IPS-18a (cell line): ENCODE measurements around the gene DUSP28.

Source experiments
- H3K27ac ChIP-seq: one replicate; pipeline ENCODE4 v1.5.1; 2013; ENCODE audit warnings: low read length
- H3K27me3 ChIP-seq: one replicate; pipeline ENCODE4 v1.6.1; 2013; ENCODE audit warnings: mild to moderate bottlenecking, low read length; ENCODE audit not compliant: control insufficient read depth, insufficient read depth
- H3K36me3 ChIP-seq: one replicate; pipeline ENCODE4 v1.6.1; 2013; ENCODE audit warnings: low read depth, low read length; ENCODE audit not compliant: control insufficient read depth
- H3K4me1 ChIP-seq: one replicate; pipeline ENCODE4 v1.6.1; 2013; ENCODE audit warnings: low read depth, low read length; ENCODE audit not compliant: control insufficient read depth
- H3K4me3 ChIP-seq: one replicate; pipeline ENCODE4 v1.5.1; 2013; ENCODE audit warnings: low read length
- H3K9ac ChIP-seq: one replicate; pipeline ENCODE4 v1.6.1; 2013; ENCODE audit warnings: mild to moderate bottlenecking, low read length, moderate library complexity
- H3K9me3 ChIP-seq: one replicate; pipeline ENCODE4 v1.6.1; 2013; ENCODE audit warnings: low read depth, low read length; ENCODE audit not compliant: control insufficient read depth

DUSP28 gene

GRCh38 chr2:240594511-240595380, 34.6 kb downstream of the DUSP28 start:
- Histone ChIP-seq H3K4me1 (no peaks in the 10 kb centered on the region), H3K27me3 (no peaks in the 10 kb centered on the region), H3K9ac (no peak overlapping the region), H3K4me3 (no peak overlapping the region), H3K36me3 (peaks cover 5% of the 10 kb centered on the region), H3K9me3 (no peaks in the 10 kb centered on the region), H3K27ac (no peak overlapping the region)

DNA sequence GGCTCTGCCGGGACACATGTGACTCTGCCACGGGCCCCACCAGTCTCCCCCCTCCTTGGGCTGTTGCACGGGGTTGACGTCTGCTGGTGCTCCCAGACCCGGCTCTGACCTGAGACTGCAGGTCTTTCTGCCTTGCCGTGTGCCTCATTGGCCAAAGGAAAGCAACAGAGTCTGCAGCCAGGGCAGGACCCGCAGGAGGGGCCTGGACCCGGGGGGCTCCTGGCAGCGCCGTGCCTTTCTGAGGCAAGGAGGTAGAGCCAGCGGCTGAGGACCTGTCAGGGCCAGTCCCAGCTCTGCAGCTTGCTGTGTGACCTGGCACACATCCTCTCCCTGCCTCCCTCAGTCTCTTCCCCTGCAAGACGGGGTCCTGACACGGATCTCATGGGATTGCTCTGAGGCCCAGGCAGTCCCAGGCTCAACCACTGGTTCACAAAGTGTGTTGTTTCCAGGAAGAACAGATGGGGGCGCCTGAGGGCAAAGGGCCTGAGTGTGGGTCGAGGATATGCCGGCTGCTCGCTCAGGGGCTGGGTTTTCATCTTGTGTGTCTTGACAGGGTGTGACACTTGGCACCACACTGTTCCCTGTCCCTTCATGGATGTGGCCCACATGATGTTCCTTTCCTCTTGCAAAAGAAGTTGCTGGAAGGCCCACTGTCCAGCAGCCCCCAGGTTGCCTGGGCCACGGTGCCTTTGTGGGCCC, 35.4 kb downstream of the DUSP28 start:
- Histone ChIP-seq H3K27me3 (no peaks in the 10 kb centered on the region), H3K36me3 (peaks cover 4% of the 10 kb centered on the region), H3K9me3 (no peaks in the 10 kb centered on the region), H3K27ac (no peak overlapping the region), H3K4me1 (no peaks in the 10 kb centered on the region), H3K9ac (no peak overlapping the region), H3K4me3 (no peak overlapping the region)

DNA sequence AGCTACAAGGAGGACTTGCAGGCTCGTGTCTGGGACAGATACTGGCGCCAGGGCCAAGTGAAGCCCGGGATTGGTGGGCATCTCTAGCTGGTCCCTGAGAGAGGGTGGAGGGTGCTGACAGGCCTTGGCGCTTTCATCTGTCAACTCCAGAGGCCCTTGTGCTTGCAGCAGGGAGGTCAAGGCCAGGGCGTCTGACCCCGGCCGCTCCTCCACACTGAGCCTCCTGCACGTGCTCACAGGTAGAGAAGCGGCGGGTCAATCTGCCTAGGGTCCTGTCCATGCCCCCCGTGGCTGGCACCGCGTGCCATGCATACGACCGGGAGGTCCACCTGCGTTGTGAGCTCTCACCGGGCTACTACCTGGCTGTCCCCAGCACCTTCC, 35.9 kb downstream of the DUSP28 start:
- no peak overlapping the region for H3K27ac ChIP-seq
- peaks cover 4% of the 10 kb centered on the region for H3K36me3 ChIP-seq
- no peaks in the 10 kb centered on the region for H3K9me3 ChIP-seq
- H3K9ac ChIP-seq = no peak overlapping the region
- H3K4me1 ChIP-seq = no peaks in the 10 kb centered on the region
- H3K27me3 ChIP-seq = no peaks in the 10 kb centered on the region
- H3K4me3 ChIP-seq = no peak overlapping the region

GRCh38 chr2:240596491-240596931, 36.4 kb downstream of the DUSP28 start:
- Histone ChIP-seq H3K9ac (no peak overlapping the region), H3K36me3 (peaks cover 4% of the 10 kb centered on the region), H3K4me1 (no peaks in the 10 kb centered on the region), H3K4me3 (no peak overlapping the region), H3K9me3 (no peaks in the 10 kb centered on the region), H3K27me3 (no peaks in the 10 kb centered on the region), H3K27ac (no peak overlapping the region)

GRCh38 chr2:240597054-240597418, 36.9 kb downstream of the DUSP28 start:
- H3K27me3 ChIP-seq = no peaks in the 10 kb centered on the region
- no peaks in the 10 kb centered on the region for H3K4me1 ChIP-seq
- H3K4me3 ChIP-seq = no peak overlapping the region
- no peak overlapping the region for H3K27ac ChIP-seq
- H3K36me3 ChIP-seq = peaks cover 4% of the 10 kb centered on the region
- no peak overlapping the region for H3K9ac ChIP-seq
- no peaks in the 10 kb centered on the region for H3K9me3 ChIP-seq

GRCh38 chr2:240597419-240598181, 37.4 kb downstream of the DUSP28 start:
- Histone ChIP-seq H3K9ac (no peak overlapping the region), H3K4me3 (no peak overlapping the region)

DNA sequence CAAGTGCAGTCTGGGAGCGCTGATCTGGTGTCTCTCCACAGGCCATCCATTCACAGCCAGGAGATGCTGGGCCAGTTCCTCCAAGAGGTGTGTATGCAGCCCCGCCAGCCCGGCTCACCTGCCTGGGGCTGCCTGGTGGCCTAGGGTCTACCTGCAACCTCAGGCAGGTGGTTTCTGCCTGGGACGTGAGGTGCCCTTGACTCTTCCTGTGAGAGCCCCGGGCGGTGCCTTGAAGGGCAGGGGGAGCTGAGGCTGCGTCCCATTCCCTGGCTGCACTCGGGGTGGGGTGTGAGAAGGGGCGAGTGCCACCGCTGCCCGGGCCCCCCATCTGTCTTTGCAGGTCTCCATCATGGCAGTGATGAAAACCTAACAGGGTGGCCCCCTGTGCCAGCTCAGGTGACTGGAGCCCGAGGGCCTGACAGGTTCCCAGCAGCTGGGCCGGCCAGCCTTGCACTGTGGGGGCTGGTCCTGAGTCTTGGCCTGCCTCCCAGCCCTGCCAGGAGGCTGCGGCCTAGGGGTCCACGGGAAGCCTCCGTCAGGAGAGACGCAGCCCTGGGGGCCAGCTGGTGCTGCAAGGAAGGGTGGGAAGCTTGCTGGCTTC, 38.3 kb downstream of the DUSP28 start:
- no peak overlapping the region for H3K27ac ChIP-seq
- H3K9me3 ChIP-seq = no peaks in the 10 kb centered on the region
- H3K4me1 ChIP-seq = no peaks in the 10 kb centered on the region
- H3K9ac ChIP-seq = no peak overlapping the region
- no peak overlapping the region for H3K4me3 ChIP-seq
- peaks cover 4% of the 10 kb centered on the region for H3K36me3 ChIP-seq
- H3K27me3 ChIP-seq = no peaks in the 10 kb centered on the region

More at GRCh38 chr2:240597419-240598181, 37.4 kb downstream of the DUSP28 start:
- Histone ChIP-seq H3K9me3 (no peaks in the 10 kb centered on the region), H3K27me3 (no peaks in the 10 kb centered on the region), H3K4me1 (no peaks in the 10 kb centered on the region), H3K36me3 (peaks cover 4% of the 10 kb centered on the region), H3K27ac (no peak overlapping the region)

DNA sequence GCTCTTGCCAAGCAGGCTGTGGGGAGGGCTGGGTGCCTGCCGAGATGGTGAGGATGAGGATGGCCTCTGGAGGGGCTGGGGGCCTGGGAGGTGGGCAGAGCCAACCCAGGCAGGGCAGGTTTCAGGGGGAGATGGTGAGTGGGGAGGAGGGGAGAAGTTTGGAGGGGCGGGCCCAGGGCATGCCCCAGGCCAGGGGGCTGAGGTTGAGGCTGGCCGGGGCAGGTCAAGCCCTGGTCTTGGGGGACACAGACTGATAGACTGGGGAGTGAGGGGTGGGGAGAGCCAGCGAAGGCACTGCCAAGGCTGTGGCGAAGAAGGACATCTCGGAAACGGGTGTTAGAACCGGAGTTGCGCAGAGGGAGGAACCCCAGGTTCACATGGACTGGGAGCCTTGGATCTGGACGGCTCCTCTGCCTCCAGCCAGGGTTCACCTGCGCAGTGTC, 39.0 kb downstream of the DUSP28 start:
- H3K9me3 ChIP-seq = no peaks in the 10 kb centered on the region
- no peak overlapping the region for H3K4me3 ChIP-seq
- H3K4me1 ChIP-seq = no peaks in the 10 kb centered on the region
- peaks cover 4% of the 10 kb centered on the region for H3K36me3 ChIP-seq
- no peak overlapping the region for H3K27ac ChIP-seq
- H3K27me3 ChIP-seq = no peaks in the 10 kb centered on the region
- no peak overlapping the region for H3K9ac ChIP-seq

DNA sequence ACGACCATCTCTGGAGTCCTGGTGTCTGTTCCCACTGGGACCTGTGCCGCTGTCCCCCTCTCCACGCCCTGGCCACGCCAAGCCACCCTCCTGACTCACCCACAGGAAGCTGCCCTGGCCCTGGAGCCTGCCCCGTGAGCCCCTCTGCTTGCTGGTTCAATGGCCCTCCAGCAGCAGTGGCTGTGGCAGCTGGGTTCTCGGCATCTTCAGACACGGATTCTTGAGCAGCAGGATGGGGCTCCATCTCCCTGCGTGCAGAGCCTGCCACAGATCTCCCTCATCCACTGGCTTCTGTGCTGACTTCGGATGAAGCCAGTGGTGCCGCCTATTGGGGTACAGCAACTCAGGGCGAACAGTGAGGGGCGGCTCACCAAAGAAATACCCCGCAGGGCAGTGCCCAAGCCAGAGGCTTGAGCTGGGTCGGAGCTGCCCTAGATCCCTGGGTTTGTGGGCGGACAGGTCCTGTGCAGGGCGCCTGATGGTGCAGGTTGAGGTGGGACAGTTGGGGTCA, 40.3 kb downstream of the DUSP28 start:
- Histone ChIP-seq H3K9me3 (no peaks in the 10 kb centered on the region), H3K4me1 (no peaks in the 10 kb centered on the region), H3K36me3 (peaks cover 4% of the 10 kb centered on the region), H3K27ac (no peak overlapping the region), H3K9ac (no peak overlapping the region), H3K27me3 (no peaks in the 10 kb centered on the region), H3K4me3 (no peak overlapping the region)

- no peak overlapping the region for H3K27ac ChIP-seq
- H3K9ac ChIP-seq = no peak overlapping the region
- no peaks in the 10 kb centered on the region for H3K9me3 ChIP-seq
- H3K36me3 ChIP-seq = peaks cover 4% of the 10 kb centered on the region
- H3K4me3 ChIP-seq = no peak overlapping the region
- H3K27me3 ChIP-seq = no peaks in the 10 kb centered on the region
- H3K4me1 ChIP-seq = no peaks in the 10 kb centered on the region
Measured at GRCh38 chr2:240601061-240601830, 41.1 kb downstream of the DUSP28 start.
